ENCODE measurements around the gene ALK.

DNA sequence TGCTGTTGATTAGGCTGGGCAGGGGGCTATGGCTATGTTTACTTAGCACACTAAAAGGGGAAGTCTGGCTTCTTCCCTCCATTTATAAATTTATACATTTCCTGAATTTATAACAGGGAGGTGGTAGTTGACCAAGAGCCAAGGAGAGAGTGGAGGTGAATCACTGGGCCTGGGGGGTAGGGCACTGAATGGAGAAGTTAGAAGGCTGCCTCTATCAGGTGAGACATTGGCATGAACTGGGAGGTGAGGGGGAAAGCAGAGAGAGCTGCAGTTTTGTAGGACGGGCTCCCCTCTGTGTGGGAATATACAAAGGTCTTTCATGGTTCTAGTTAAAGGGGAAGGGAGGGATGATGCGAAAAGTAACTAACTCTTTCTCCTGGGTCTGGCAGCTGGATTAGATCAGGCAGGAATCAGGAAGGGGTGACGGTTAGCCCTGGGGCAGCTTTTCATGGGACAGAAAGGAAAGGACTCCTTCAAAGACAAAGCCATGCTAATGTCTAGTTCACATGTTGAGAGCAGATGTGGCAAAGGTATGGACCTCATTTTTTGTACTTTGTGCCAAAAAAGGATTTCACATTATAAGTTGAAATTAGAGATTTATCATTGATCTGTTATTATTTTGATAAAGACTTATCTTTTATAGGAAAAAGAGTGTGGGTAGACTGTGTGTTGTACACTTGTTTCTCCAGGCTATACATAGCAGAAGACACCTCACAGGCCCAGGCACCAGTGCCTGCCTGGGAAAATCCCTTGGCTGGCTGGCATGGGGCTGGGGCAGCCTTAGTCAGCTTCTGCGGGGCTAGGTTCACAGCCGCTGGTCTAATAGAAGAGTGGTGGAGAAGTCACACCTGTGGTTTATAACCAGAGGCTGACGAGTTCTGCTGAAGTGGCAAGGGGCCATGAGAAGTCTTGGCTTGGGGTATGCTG lies 647.4 kb downstream of the ALK start:
- TF ChIP-seq, protein P1, sequence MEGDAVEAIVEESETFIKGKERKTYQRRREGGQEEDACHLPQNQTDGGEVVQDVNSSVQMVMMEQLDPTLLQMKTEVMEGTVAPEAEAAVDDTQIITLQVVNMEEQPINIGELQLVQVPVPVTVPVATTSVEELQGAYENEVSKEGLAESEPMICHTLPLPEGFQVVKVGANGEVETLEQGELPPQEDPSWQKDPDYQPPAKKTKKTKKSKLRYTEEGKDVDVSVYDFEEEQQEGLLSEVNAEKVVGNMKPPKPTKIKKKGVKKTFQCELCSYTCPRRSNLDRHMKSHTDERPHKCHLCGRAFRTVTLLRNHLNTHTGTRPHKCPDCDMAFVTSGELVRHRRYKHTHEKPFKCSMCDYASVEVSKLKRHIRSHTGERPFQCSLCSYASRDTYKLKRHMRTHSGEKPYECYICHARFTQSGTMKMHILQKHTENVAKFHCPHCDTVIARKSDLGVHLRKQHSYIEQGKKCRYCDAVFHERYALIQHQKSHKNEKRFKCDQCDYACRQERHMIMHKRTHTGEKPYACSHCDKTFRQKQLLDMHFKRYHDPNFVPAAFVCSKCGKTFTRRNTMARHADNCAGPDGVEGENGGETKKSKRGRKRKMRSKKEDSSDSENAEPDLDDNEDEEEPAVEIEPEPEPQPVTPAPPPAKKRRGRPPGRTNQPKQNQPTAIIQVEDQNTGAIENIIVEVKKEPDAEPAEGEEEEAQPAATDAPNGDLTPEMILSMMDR (IDR thresholded peaks at IDR 0.05): no peak
- TF ChIP-seq ZFX (IDR thresholded peaks at IDR 0.05; ENCODE audit: borderline replicate concordance): no peak

All from 22Rv1 (cell line).